ENCODE results near the gene TBC1D12.

Gene TBC1D12

DNA sequence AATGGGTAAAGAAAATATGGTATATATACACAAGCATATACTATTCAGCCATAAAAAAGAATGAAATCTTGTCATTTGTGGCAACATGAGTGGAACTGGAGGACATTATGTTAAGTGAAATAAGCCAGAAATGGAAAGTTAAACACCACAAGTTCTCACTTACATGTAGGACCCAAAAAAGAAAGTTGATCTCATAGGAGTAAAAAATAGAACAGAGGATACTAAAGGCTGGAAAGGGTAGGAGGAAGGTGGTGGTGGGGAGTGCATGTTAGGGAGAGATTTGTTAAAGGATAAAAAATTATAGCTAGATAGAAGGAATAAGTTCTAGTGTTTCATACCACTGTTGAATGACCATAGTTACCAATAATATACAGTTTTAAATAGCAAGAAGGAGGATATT, 48.4 kb downstream of the TBC1D12 start:
- H3K4me3 Mint-ChIP-seq = no peak overlapping the region
- H3K36me3 Mint-ChIP-seq (ENCODE audit: low read depth) = peaks cover 24% of the 10 kb centered on the region
- H3K9me3 Mint-ChIP-seq = no peaks in the 10 kb centered on the region
- H3K27me3 Mint-ChIP-seq = no peaks in the 10 kb centered on the region
- intact Hi-C loops (cut with micrococcal nuclease) = no loop called here
- H3K4me1 Mint-ChIP-seq (ENCODE audit: low read depth) = no peaks in the 10 kb centered on the region
- H3K27ac Mint-ChIP-seq = no peak overlapping the region

DNA sequence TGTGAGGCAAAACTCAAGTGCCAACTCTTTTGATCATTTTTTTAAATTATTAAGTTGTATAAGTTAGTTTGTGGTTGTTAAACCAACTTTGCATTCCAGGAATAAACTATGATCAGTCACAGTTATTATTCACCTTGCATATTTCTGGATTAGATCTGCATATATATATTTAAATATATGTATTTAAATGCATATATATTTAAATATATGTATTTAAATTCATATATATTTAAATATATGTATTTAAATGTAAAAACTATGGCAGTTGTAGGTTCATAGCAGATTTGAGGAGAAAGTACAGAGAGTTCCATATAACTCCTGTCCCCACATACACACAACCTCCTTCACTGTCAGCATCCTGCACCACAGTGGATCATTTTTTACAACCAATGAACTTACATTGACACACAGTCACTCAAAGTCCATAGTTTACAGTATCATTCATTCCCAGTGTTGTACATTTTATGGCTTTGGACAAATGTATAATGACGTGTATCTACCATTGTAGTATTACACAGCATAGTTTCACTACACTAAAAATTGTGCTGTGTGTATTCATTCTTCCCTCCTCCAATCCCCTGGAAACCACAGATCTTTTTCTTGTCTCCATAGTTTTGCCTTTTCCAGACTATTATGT, 49.7 kb downstream of the TBC1D12 start:
- no peak overlapping the region for H3K4me3 Mint-ChIP-seq
- no peak overlapping the region for H3K27ac Mint-ChIP-seq
- no peaks in the 10 kb centered on the region for H3K9me3 Mint-ChIP-seq
- peaks cover 30% of the 10 kb centered on the region for H3K36me3 Mint-ChIP-seq (ENCODE audit: low read depth)
- intact Hi-C loops (cut with micrococcal nuclease) = no loop called here
- no peaks in the 10 kb centered on the region for H3K4me1 Mint-ChIP-seq (ENCODE audit: low read depth)
- no peaks in the 10 kb centered on the region for H3K27me3 Mint-ChIP-seq

DNA sequence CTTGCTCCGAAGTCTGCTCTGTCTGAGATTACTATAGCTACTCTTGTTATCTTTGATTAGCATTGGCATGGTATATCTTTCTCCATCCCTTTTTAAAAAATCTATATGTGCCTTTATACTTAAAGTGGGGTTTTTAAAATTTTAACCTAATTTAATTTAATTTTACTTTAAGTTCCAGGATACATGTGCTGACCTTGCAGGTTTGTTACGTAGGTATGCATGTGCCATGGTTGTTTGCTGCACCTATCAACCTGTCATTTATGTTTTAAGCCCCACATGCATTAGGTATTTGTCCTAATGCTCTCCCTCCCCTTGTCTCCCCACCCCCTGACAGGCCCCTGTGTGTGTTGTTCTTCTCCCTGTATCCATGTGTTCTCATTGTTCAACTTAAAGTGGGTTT, 54.6 kb downstream of the TBC1D12 start:
- H3K36me3 Mint-ChIP-seq (ENCODE audit: low read depth) = peaks cover 69% of the 10 kb centered on the region
- no peaks in the 10 kb centered on the region for H3K4me1 Mint-ChIP-seq (ENCODE audit: low read depth)
- H3K4me3 Mint-ChIP-seq = no peak overlapping the region
- no peaks in the 10 kb centered on the region for H3K27me3 Mint-ChIP-seq
- H3K9me3 Mint-ChIP-seq = peaks cover 28% of the 10 kb centered on the region
- H3K27ac Mint-ChIP-seq = no peak overlapping the region
- intact Hi-C loops (cut with micrococcal nuclease) = no loop called here

DNA sequence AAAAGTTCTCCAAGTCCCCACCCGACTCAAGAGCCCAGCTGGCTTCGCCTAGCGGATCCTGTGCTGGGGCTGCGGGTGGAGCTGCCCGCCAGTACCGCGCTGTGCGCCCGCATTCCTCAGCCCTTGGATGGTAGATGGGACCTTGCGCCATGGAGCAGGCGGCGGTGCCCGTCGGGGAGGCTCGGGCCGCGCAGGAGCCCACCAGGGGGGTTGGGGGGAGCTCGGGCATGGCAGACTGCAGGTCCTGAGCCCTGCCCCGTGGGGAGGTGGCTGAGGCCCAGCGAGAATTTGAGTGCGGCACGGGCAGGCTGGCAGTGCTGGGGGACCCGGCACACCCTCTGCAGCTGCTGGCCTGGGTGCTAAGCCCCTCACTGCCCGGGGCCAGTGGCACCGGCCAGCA, 57.0 kb downstream of the TBC1D12 start:
- H3K27ac Mint-ChIP-seq = no peak overlapping the region
- H3K27me3 Mint-ChIP-seq = no peaks in the 10 kb centered on the region
- no peaks in the 10 kb centered on the region for H3K4me1 Mint-ChIP-seq (ENCODE audit: low read depth)
- intact Hi-C loops (cut with micrococcal nuclease) = no loop called here
- H3K36me3 Mint-ChIP-seq (ENCODE audit: low read depth) = peaks cover 60% of the 10 kb centered on the region
- H3K9me3 Mint-ChIP-seq = peaks cover 28% of the 10 kb centered on the region
- no peak overlapping the region for H3K4me3 Mint-ChIP-seq

DNA sequence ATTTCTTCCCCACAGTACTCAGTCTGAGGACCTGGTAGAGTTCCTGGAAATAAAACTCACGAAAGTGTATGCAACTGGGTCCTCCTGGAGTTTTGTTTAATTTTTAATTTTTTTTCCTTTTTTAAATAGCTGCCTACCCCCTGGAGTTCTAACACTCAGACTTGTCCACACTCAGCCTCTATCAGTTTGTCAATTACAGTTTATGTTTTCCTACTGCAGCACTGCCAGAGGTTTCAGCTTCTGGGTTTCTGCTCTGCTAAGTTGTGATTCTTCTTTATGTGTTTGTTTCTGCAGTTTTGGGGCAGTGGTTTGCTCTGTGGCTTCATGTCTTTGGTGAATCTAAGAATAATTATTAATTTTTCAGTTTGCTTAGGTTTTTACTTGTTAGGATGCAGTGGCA, 59.2 kb downstream of the TBC1D12 start:
- peaks cover 28% of the 10 kb centered on the region for H3K9me3 Mint-ChIP-seq
- H3K4me3 Mint-ChIP-seq = no peak overlapping the region
- H3K27ac Mint-ChIP-seq = no peak overlapping the region
- H3K36me3 Mint-ChIP-seq (ENCODE audit: low read depth) = peaks cover 49% of the 10 kb centered on the region
- no peaks in the 10 kb centered on the region for H3K4me1 Mint-ChIP-seq (ENCODE audit: low read depth)
- H3K27me3 Mint-ChIP-seq = no peaks in the 10 kb centered on the region
- intact Hi-C loops (cut with micrococcal nuclease) = no loop called here

DNA sequence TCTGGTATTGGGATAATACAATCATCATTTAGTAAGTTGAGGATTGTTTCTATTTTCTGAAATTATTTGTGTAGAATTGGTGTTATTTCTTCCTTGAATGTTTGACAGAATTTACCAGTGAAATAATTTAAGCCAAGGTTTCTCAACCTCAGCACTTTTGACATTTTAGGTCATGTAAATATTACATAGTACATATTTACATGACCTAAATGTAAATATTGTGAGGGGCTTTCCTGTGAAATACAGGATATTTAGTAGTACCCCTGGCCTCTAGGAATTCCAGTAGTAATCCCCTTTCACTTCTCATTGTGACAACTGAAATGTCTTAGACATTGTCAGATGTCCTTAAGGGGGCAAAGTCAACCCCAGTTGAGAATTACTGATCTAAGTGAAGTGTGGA, 59.8 kb downstream of the TBC1D12 start:
- no peaks in the 10 kb centered on the region for H3K4me1 Mint-ChIP-seq (ENCODE audit: low read depth)
- no peak overlapping the region for H3K27ac Mint-ChIP-seq
- intact Hi-C loops (cut with micrococcal nuclease) = no loop called here
- H3K36me3 Mint-ChIP-seq (ENCODE audit: low read depth) = peaks cover 44% of the 10 kb centered on the region
- H3K27me3 Mint-ChIP-seq = no peaks in the 10 kb centered on the region
- no peak overlapping the region for H3K4me3 Mint-ChIP-seq
- peaks cover 28% of the 10 kb centered on the region for H3K9me3 Mint-ChIP-seq

DNA sequence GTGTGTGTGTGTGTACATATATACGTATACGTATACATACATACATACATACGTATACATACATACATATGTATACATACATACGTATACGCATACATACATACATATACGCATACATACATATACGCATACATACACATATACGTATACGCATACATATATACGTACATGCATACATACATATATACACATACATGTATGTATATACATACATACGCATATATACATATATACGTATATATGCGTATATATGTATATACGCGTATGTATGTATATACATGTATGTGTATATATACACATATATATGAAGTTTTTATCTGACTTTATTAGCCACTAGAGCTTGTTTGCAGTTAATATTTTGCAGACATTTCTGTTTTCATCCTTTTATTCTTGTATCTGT, 63.3 kb downstream of the TBC1D12 start:
- intact Hi-C loops (cut with micrococcal nuclease) = no loop called here
- Mint-ChIP-seq H3K36me3 (ENCODE audit: low read depth) (peaks cover 15% of the 10 kb centered on the region), H3K27me3 (no peaks in the 10 kb centered on the region), H3K27ac (no peak overlapping the region), H3K4me1 (ENCODE audit: low read depth) (no peaks in the 10 kb centered on the region), H3K4me3 (no peak overlapping the region), H3K9me3 (peaks cover 3% of the 10 kb centered on the region)

DNA sequence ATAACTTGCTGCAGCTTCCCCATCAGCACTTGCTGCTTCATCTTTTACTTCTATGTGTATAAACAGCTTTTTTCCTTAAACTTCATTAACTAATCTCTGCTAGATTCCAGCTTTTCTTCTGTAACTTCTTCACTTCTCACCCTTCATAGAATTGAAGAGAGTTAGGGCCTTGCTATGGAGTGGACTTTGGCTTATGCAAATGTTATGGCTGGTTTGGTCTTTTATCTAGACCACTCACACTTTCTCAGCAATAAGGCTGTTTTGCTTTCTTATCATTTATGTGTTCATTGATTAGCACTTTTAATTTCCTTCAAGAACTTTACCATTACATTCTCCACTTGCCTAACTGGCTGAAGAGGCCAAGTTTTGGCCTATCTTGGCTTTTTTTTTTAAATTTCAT, 79.1 kb downstream of the TBC1D12 start:
- Mint-ChIP-seq H3K9me3 (peaks cover 13% of the 10 kb centered on the region), H3K4me1 (ENCODE audit: low read depth) (peaks cover 8% of the 10 kb centered on the region), H3K27ac (no peak overlapping the region), H3K4me3 (no peak overlapping the region), H3K27me3 (no peaks in the 10 kb centered on the region), H3K36me3 (ENCODE audit: low read depth) (peaks cover 73% of the 10 kb centered on the region)
- intact Hi-C loops (cut with micrococcal nuclease) = no loop called here

DNA sequence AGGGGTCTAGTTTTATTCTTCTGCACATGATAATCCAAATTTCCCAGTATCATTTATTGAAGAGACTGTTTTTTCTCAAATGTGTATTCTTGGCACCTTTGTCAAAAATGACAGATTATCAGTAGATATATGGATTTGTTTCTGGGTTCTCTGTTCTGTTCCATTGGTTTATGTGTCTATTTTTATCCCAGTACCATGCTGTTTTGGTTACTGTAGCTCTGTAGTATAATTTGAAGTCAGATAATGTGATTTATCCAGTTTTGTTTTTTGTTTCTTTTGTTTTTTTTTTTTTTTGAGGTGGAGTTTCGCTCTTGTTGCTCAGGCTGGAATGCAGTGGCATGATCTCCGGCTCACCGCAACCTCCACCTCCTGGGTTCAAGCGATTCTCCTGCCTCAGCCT, 81.6 kb downstream of the TBC1D12 start:
- peaks cover 65% of the 10 kb centered on the region for H3K36me3 Mint-ChIP-seq (ENCODE audit: low read depth)
- H3K27ac Mint-ChIP-seq = no peak overlapping the region
- intact Hi-C loops (cut with micrococcal nuclease) = no loop called here
- H3K4me3 Mint-ChIP-seq = no peak overlapping the region
- no peaks in the 10 kb centered on the region for H3K27me3 Mint-ChIP-seq
- H3K9me3 Mint-ChIP-seq = peaks cover 13% of the 10 kb centered on the region
- peaks cover 8% of the 10 kb centered on the region for H3K4me1 Mint-ChIP-seq (ENCODE audit: low read depth)

DNA sequence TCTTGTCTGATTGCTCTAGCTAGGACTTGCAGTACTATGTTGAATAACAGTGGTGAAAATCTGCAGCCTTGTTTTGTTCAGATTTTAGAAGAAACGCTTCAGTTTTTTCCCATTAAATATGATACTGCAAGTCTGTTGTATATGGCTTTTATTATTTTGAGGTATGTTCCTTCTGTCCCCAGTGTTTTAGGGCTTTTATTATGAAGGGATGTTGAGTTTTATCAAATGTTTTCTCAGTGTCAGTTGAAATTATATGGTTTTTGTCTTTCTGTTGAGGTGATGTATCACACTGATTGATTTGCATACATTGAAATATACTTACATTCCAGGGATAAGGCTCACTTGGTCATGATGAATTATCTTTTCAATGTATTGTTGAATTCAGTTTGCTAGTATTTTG, 82.8 kb downstream of the TBC1D12 start:
- Mint-ChIP-seq H3K36me3 (ENCODE audit: low read depth) (peaks cover 65% of the 10 kb centered on the region), H3K4me1 (ENCODE audit: low read depth) (peaks cover 8% of the 10 kb centered on the region), H3K9me3 (peaks cover 13% of the 10 kb centered on the region), H3K4me3 (no peak overlapping the region), H3K27me3 (no peaks in the 10 kb centered on the region), H3K27ac (no peak overlapping the region)
- intact Hi-C loops (cut with micrococcal nuclease) = no loop called here

DNA sequence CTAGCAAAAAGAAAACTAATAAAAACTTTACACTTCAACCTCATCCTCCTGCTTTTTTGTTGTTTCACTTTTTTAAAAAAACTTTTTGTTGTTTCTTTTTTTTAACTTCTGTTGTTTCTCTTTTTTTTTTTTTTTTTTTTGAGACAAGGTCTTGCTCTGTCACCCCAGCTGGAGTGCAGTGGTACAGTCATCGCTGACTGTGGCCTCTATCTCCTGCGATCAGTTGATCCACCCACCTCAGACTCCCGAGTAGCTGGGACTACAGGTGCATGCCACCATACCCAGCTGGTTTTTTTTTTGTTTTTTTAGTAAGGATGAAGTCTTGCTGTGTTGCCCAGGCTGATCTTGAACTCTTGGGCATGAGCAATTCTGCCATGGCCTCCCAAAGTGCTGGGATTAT, 85.2 kb downstream of the TBC1D12 start:
- intact Hi-C loops (cut with micrococcal nuclease) = no loop called here
- H3K9me3 Mint-ChIP-seq = peaks cover 13% of the 10 kb centered on the region
- peaks cover 45% of the 10 kb centered on the region for H3K36me3 Mint-ChIP-seq (ENCODE audit: low read depth)
- H3K4me1 Mint-ChIP-seq (ENCODE audit: low read depth) = peaks cover 8% of the 10 kb centered on the region
- H3K27me3 Mint-ChIP-seq = no peaks in the 10 kb centered on the region
- no peak overlapping the region for H3K27ac Mint-ChIP-seq
- no peak overlapping the region for H3K4me3 Mint-ChIP-seq

DNA sequence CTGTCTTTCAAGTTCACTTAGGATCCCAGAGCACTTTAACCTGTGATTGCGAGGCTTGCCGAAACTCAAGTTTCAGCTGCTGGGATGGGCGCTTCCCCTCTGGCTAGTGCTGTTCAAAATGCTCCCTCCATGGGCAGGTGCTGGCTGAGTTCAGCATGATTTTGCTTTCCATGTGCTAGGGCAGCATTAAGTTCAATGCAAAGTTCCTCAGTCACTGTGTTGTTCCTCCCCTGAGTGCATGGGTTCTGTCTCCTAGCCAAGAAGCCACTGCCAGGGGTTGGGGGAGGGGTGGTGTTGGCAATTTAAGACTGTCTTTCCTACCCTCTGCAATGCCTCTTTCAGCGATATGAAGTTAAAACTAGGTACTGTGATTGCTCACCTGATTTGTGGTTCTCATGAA, 86.8 kb downstream of the TBC1D12 start:
- Mint-ChIP-seq H3K27me3 (no peaks in the 10 kb centered on the region), H3K4me3 (no peak overlapping the region), H3K27ac (no peak overlapping the region), H3K9me3 (peaks cover 3% of the 10 kb centered on the region), H3K36me3 (ENCODE audit: low read depth) (peaks cover 29% of the 10 kb centered on the region), H3K4me1 (ENCODE audit: low read depth) (peaks cover 8% of the 10 kb centered on the region)
- intact Hi-C loops (cut with micrococcal nuclease) = no loop called here

DNA sequence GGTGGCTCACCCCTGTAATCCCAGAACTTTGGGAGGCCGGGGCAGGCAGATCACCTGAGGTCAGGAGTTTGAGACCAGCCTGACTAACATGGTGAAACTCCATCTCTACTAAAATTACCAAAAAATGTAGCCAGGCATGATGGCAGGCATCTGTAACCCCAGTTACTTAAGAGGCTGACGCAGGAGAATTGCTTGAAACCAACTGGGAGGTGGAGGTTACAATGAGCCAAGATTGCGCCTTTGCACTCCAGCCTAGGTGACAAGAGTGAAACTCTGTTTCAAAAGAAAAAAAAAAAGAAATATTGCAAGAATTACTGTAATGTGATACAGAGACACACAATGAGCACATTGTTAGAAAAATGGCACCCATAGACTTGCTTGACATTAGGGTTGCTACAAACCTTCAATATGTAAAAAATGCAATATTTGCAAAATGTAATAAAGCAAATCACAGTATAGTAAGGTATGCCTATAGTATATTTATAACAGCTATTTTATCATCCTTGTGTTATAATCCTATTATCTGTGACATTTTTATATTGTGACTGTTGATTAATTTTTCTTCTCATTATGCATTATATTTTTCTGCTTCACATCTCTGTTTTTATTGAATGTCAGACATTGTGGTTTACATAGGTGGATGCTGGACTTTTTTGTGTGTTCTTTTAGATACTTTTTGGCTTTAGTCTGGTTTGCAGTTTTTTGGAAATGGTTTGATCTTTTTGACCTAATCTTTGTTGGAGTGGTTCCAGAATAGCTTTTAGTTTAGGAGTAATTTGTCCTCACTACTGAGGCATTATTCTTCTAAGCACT, 87.8 kb downstream of the TBC1D12 start:
- Mint-ChIP-seq H3K9me3 (no peaks in the 10 kb centered on the region), H3K4me3 (no peak overlapping the region), H3K36me3 (ENCODE audit: low read depth) (peaks cover 27% of the 10 kb centered on the region), H3K4me1 (ENCODE audit: low read depth) (peaks cover 6% of the 10 kb centered on the region), H3K27ac (no peak overlapping the region), H3K27me3 (no peaks in the 10 kb centered on the region)
- intact Hi-C loops (cut with micrococcal nuclease) = no loop called here

DNA sequence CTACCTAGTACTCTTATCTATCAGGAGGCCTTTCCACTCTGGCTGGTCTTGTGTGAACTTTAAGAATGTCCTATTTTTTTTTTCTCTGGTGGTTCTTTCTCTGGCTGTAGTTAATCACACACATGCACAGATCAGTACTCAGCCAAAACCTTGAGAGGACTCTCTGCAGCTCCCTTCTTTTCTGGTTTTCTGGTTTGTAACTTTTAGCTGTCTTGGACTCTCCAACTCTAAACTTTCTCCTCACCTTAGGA, 88.4 kb downstream of the TBC1D12 start:
- peaks cover under 1% of the 10 kb centered on the region for H3K4me1 Mint-ChIP-seq (ENCODE audit: low read depth)
- H3K27ac Mint-ChIP-seq = no peak overlapping the region
- H3K36me3 Mint-ChIP-seq (ENCODE audit: low read depth) = peaks cover 24% of the 10 kb centered on the region
- intact Hi-C loops (cut with micrococcal nuclease) = no loop called here
- H3K27me3 Mint-ChIP-seq = no peaks in the 10 kb centered on the region
- no peak overlapping the region for H3K4me3 Mint-ChIP-seq
- H3K9me3 Mint-ChIP-seq = no peaks in the 10 kb centered on the region

DNA sequence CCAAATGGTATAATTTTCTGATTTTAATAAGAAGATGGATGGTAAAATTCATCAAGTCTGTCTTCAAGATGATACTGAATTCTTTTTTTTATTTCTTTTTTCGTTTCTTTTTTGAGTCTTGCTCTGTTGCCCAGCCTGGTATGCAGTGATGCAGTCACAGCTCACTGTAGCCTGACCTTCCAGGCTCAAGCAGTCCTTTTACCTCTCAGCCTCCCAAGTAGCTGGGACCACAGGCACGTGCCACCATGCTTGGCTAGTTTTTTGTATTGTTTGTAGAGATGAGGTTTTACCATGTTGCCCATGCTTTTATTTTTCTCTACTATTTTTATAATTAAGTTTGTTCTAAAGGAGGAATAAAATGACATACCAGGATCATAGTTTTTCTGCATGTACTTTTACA, 91.1 kb downstream of the TBC1D12 start:
- intact Hi-C loops (cut with micrococcal nuclease) = no loop called here
- no peaks in the 10 kb centered on the region for H3K4me1 Mint-ChIP-seq (ENCODE audit: low read depth)
- no peak overlapping the region for H3K4me3 Mint-ChIP-seq
- no peaks in the 10 kb centered on the region for H3K9me3 Mint-ChIP-seq
- H3K27ac Mint-ChIP-seq = no peak overlapping the region
- peaks cover 14% of the 10 kb centered on the region for H3K36me3 Mint-ChIP-seq (ENCODE audit: low read depth)
- no peaks in the 10 kb centered on the region for H3K27me3 Mint-ChIP-seq
